HepG2 (cell line): ENCODE results near the gene PIEZO2. TPM values are rescaled to one million over a fixed set of nuclear protein-coding genes. Genes with fewer than 3 reads are reported as not detected.

Source experiments
- ATAC-seq: fragments of 200-7000 bp; cut with Tn5 transposase; 3 replicates; pipeline ENCODE4 v1.9.1; 2020; ENCODE audit warnings: mild to moderate bottlenecking, moderate library complexity
- BruUV-seq: library from RNA; stranded (reverse); fragments of 400-500 nt; replicated peaks from 2 replicates; lab custom pipeline; 2021; lab: Mats Ljungman, UMichigan
- CTCF ChIA-PET: fragments of 300-600 bp; formaldehyde crosslinking; extraction: SDS; loops from one replicate; lab custom pipeline; 2021; ENCODE audit warnings: low total read pairs, inconsistent platforms, low intra/inter-chr PET ratio; lab: Yijun Ruan, JAX
- POLR2A ChIA-PET: fragments of 350-600 bp; sonication (Branson Sonifier 250); formaldehyde crosslinking; loops from one replicate; lab custom pipeline; 2020; ENCODE audit warnings: antibody characterized with exemption, inconsistent platforms; lab: Yijun Ruan, JAX
- DNase-seq: peaks from one replicate; pipeline ENCODE4 v3.0.0-alpha.2; 2015; ENCODE audit warnings: low spot score
- FAIRE-seq: peaks from 3 replicates; lab custom pipeline; 2011; peaks lifted over from hg19 to GRCh38; lab: Jason Lieb, UNC
- H2AFZ ChIP-seq: one replicate; pipeline ENCODE4 v1.6.1; 2011; ENCODE audit warnings: low read length, inconsistent platforms
- H3K27ac ChIP-seq: fragments of 300-600 bp; 3 replicates; pipeline ENCODE4 v1.8.0; 2011; ENCODE audit warnings: mixed run types, mild to moderate bottlenecking, mixed read lengths, low read length, inconsistent platforms; ENCODE audit not compliant: insufficient read depth; ENCODE audit errors: extremely low read length
- H3K27me3 ChIP-seq, 2 experiments: fragments of 200-600 bp in 1 of 2; 2 replicates in 1 of 2; 3 replicates in 1 of 2; pipeline versions ENCODE4 v1.6.0 to v1.8.0; 2011; ENCODE audit warnings: low read length in 2 of 2, mild to moderate bottlenecking in 2 of 2, moderate library complexity in 2 of 2, inconsistent platforms in 1 of 2; ENCODE audit not compliant: insufficient read depth in 2 of 2, control insufficient read depth in 1 of 2
- H3K36me3 ChIP-seq, 2 experiments: fragments of 200-600 bp in 1 of 2; replicated peaks in 1 of 2; 2 replicates in 1 of 2; 3 replicates in 1 of 2; pipeline versions ENCODE4 v1.5.1 to v1.8.0; 2011; ENCODE audit warnings: low read length in 2 of 2, inconsistent platforms in 1 of 2; ENCODE audit not compliant: insufficient read depth in 2 of 2, control insufficient read depth in 1 of 2
- H3K4me1 ChIP-seq: 2 replicates; pipeline ENCODE4 v1.5.1; 2012; ENCODE audit warnings: low read length, inconsistent platforms; ENCODE audit not compliant: insufficient read depth
- H3K4me2 ChIP-seq: 2 replicates; pipeline ENCODE4 v1.6.0; 2011; ENCODE audit warnings: low read depth, low read length, inconsistent platforms
- H3K4me3 ChIP-seq, 3 experiments: fragments of 200-600 bp in 1 of 3; sonication (generic), shearing (Covaris generic) in 1 of 3; replicated peaks in 1 of 3; 2 replicates each; pipeline ENCODE4 v1.5.1; 2011 to 2016; ENCODE audit warnings: low read length in 3 of 3, inconsistent platforms in 2 of 3, low read depth in 2 of 3, mild to moderate bottlenecking in 2 of 3, control low read depth in 1 of 3, mixed read lengths in 1 of 3; ENCODE audit not compliant: insufficient read depth in 1 of 3
- H3K79me2 ChIP-seq: one replicate; pipeline ENCODE4 v1.6.1; 2011; ENCODE audit warnings: low read length, inconsistent platforms; ENCODE audit not compliant: insufficient read depth
- H3K9ac ChIP-seq: 2 replicates; pipeline ENCODE4 v1.6.0; 2011; ENCODE audit warnings: mild to moderate bottlenecking, low read depth, low read length, inconsistent platforms; ENCODE audit not compliant: insufficient read depth
- H3K9me3 ChIP-seq: 2 replicates; pipeline ENCODE4 v1.5.1; 2012; ENCODE audit warnings: mild to moderate bottlenecking, low read length
- H4K20me1 ChIP-seq: 2 replicates; pipeline ENCODE4 v1.6.0; 2011; ENCODE audit warnings: inconsistent platforms, mild to moderate bottlenecking, low read length, moderate library complexity; ENCODE audit not compliant: insufficient read depth
- CSRNP2 ChIP-seq: sonication (generic); formaldehyde crosslinking; conservative IDR thresholded peaks from 2 replicates; pipeline ENCODE4 v1.8.0; 2022; ENCODE audit warnings: low read depth, missing genetic modification reagents
- FOSL1 ChIP-seq: sonication (generic); formaldehyde crosslinking; IDR thresholded peaks from 2 replicates; pipeline ENCODE4 v1.9.0; 2021; ENCODE audit warnings: missing genetic modification reagents, borderline replicate concordance
- MTA3 ChIP-seq: sonication (generic); formaldehyde crosslinking; IDR thresholded peaks from 2 replicates; pipeline ENCODE4 v1.4.0; 2020; ENCODE audit warnings: missing genetic modification reagents
- MZF1 ChIP-seq: sonication (generic); formaldehyde crosslinking; IDR thresholded peaks from 2 replicates; pipeline ENCODE4 v1.8.1; 2023; ENCODE audit warnings: mild to moderate bottlenecking, missing genetic modification reagents, borderline replicate concordance
- NCOA1 ChIP-seq: sonication (generic); formaldehyde crosslinking; IDR thresholded peaks from 2 replicates; pipeline ENCODE4 v1.9.0; 2021; ENCODE audit warnings: missing genetic modification reagents
- SNAPC4 ChIP-seq: sonication (generic); formaldehyde crosslinking; IDR thresholded peaks from 2 replicates; pipeline ENCODE4 v1.4.0; 2020; ENCODE audit warnings: mild to moderate bottlenecking, missing genetic modification reagents
- SPEN ChIP-seq: sonication (generic); formaldehyde crosslinking; IDR thresholded peaks from 2 replicates; pipeline ENCODE4 v1.5.1; 2020; ENCODE audit warnings: low read depth, mild to moderate bottlenecking, missing genetic modification reagents
- TAF15 ChIP-seq: fragments of 200-400 bp; formaldehyde crosslinking; IDR thresholded peaks from one replicate; pipeline ENCODE4 v1.6.1; 2018; ENCODE audit warnings: mild to moderate bottlenecking, low read depth, low read length; ENCODE audit not compliant: poor library complexity, severe bottlenecking
- THYN1 ChIP-seq: sonication (generic); formaldehyde crosslinking; IDR thresholded peaks from 2 replicates; pipeline ENCODE4 v1.8.1; 2023; ENCODE audit warnings: low read depth, mild to moderate bottlenecking, moderate library complexity, missing genetic modification reagents, borderline replicate concordance
- ZNF616 ChIP-seq: sonication (generic); formaldehyde crosslinking; IDR thresholded peaks from 2 replicates; pipeline ENCODE4 v1.5.0; 2020; ENCODE audit warnings: low read depth, mild to moderate bottlenecking, missing genetic modification reagents
- ZNF781 ChIP-seq: sonication (generic); formaldehyde crosslinking; IDR thresholded peaks from 2 replicates; pipeline ENCODE4 v1.5.1; 2020; ENCODE audit warnings: borderline replicate concordance, mild to moderate bottlenecking, missing genetic modification reagents; ENCODE audit errors: not compliant biosample characterization
- WGBS: methylation state at CpG from one replicate; pipeline ENCODE4 v1.1.6; 2017; ENCODE audit warnings: low lambda C conversion rate; 5-methylcytosine and 5-hydroxymethylcytosine counted together
- in situ Hi-C: cut with HindIII; loops from 2 replicates; pipeline ENCODE4 v1.10.0; 2017; ENCODE audit warnings: low pct_unique_long_range_greater_than_20kb; ENCODE audit not compliant: extremely low pct_ligation_motif_present
- intact Hi-C: fragments of 100-400 bp; cut with micrococcal nuclease; formaldehyde crosslinking; loops from one replicate; pipeline ENCODE4 v1.10.0; 2022; ENCODE audit not compliant: unreplicated experiment
- polyA plus RNA-seq, 8 experiments: library from polyadenylated mRNA; depleted of rRNA in 3 of 8; stranded (reverse) in 7 of 8; unstranded in 1 of 8; fragments of >200 nt; fragmentation: Illumina TruSeq in 4 of 8; extraction: Trizol in 4 of 8; gene quantifications; 2 replicates each; pipeline versions ENCODE4 v1.2.1 to v1.2.3, GENCODE V29; 2011 to 2016; ENCODE audit warnings: low read depth in 4 of 8, missing spikeins in 1 of 8, mixed read lengths in 1 of 8; ENCODE audit not compliant: insufficient read depth in 1 of 8
- total RNA-seq, 5 experiments: library from RNA; depleted of rRNA; stranded (reverse); fragments of >200 nt; fragmentation: Illumina TruSeq; extraction: Trizol; gene quantifications; 2 replicates each; pipeline ENCODE4 v1.2.3, GENCODE V29; 2016; ENCODE audit warnings: low read depth in 1 of 5
- TF ChIP-seq, protein P1 (sequence below): sonication (generic); formaldehyde crosslinking; conservative IDR thresholded peaks from 2 replicates; pipeline ENCODE4 v1.5.0; 2020; ENCODE audit warnings: missing genetic modification reagents
- TF ChIP-seq, protein P2 (sequence below): sonication (generic); formaldehyde crosslinking; IDR thresholded peaks from 2 replicates; pipeline ENCODE4 v1.4.0; 2020; ENCODE audit warnings: missing genetic modification reagents
- TF ChIP-seq, protein P3 (sequence below): sonication (generic); formaldehyde crosslinking; IDR thresholded peaks from 2 replicates; pipeline ENCODE4 v1.8.0; 2022; ENCODE audit warnings: missing genetic modification reagents, mild to moderate bottlenecking, borderline replicate concordance

PIEZO2 gene
- total and polyA plus RNA-seq, 2 of the 13 experiments (the other 11 are each of a cell fraction or from before 2014, with no cell fraction given) = 15.2 to 27.2 TPM

GRCh38 chr18:10760986-10761385, 388.4 kb downstream of the PIEZO2 start:
- no TSS peak for BruUV-seq
- TF ChIP-seq, protein P1, sequence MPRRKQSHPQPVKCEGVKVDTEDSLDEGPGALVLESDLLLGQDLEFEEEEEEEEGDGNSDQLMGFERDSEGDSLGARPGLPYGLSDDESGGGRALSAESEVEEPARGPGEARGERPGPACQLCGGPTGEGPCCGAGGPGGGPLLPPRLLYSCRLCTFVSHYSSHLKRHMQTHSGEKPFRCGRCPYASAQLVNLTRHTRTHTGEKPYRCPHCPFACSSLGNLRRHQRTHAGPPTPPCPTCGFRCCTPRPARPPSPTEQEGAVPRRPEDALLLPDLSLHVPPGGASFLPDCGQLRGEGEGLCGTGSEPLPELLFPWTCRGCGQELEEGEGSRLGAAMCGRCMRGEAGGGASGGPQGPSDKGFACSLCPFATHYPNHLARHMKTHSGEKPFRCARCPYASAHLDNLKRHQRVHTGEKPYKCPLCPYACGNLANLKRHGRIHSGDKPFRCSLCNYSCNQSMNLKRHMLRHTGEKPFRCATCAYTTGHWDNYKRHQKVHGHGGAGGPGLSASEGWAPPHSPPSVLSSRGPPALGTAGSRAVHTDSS (CRISPR knock-in tag) = no peak
- TF ChIP-seq SPEN (CRISPR knock-in tag) = no peak
- no peak for TF ChIP-seq SNAPC4 (CRISPR knock-in tag)
- no peak for TF ChIP-seq FOSL1 (CRISPR knock-in tag)
- TF ChIP-seq NCOA1 (CRISPR knock-in tag) = no peak
- TF ChIP-seq MTA3 (CRISPR knock-in tag) = no peak
- no peak for TF ChIP-seq ZNF781
- TF ChIP-seq, protein P2, sequence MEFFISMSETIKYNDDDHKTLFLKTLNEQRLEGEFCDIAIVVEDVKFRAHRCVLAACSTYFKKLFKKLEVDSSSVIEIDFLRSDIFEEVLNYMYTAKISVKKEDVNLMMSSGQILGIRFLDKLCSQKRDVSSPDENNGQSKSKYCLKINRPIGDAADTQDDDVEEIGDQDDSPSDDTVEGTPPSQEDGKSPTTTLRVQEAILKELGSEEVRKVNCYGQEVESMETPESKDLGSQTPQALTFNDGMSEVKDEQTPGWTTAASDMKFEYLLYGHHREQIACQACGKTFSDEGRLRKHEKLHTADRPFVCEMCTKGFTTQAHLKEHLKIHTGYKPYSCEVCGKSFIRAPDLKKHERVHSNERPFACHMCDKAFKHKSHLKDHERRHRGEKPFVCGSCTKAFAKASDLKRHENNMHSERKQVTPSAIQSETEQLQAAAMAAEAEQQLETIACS (CRISPR knock-in tag) = no peak
- TF ChIP-seq TAF15 = no peak
- no peak for TF ChIP-seq CSRNP2 (CRISPR knock-in tag)
- no peak for TF ChIP-seq MZF1 (CRISPR knock-in tag)
- TF ChIP-seq THYN1 (CRISPR knock-in tag) = no peak
- TF ChIP-seq ZNF616 (CRISPR knock-in tag) = no peak
- TF ChIP-seq, protein P3, sequence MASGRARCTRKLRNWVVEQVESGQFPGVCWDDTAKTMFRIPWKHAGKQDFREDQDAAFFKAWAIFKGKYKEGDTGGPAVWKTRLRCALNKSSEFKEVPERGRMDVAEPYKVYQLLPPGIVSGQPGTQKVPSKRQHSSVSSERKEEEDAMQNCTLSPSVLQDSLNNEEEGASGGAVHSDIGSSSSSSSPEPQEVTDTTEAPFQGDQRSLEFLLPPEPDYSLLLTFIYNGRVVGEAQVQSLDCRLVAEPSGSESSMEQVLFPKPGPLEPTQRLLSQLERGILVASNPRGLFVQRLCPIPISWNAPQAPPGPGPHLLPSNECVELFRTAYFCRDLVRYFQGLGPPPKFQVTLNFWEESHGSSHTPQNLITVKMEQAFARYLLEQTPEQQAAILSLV = no peak

More at GRCh38 chr18:10760986-10761385, 388.4 kb downstream of the PIEZO2 start:
- H4K20me1 ChIP-seq = no peaks in the 10 kb centered on the region
- no peak overlapping the region for H3K9ac ChIP-seq
- H3K27ac ChIP-seq = no peak overlapping the region
- H2AFZ ChIP-seq = no peak overlapping the region
- FAIRE-seq (no peak), ATAC-seq (no peak), DNase-seq (no peak)
- no peaks in the 10 kb centered on the region for H3K9me3 ChIP-seq
- no peak overlapping the region for H3K4me3 ChIP-seq
- intact Hi-C loops = no loop called here
- in situ Hi-C loops = no loop called here
- H3K4me1 ChIP-seq = no peaks in the 10 kb centered on the region
- H3K36me3 ChIP-seq = peaks cover 2 to 9% of the 10 kb centered on the region in 2 experiments; a peak in 1 of 5 replicates
- H3K4me2 ChIP-seq = no peak overlapping the region
- CTCF ChIA-PET = no interaction called here
- no peaks in the 10 kb centered on the region for H3K79me2 ChIP-seq
- POLR2A ChIA-PET = no interaction called here
- WGBS = 77% methylated on average over 5 of the region's 5 CpGs
- H3K27me3 ChIP-seq = no peaks in the 10 kb centered on the region
